Vagina (tissue), 2 donors: ENCODE measurements around the gene LARP4. TPM values are rescaled to one million over a fixed set of nuclear protein-coding genes. Genes with fewer than 3 reads are reported as not detected.
"Not testable (repeated sequence)": the region's sequence is repeated elsewhere in the genome, so short reads cannot be mapped to it uniquely, and the experiment has no call there.

Experiments
- DNase-seq, 2 donors: peaks; one replicate each; pipeline ENCODE4 v3.0.0-alpha.2; 2017; ENCODE audit errors: extremely low spot score in 2 of 2
- H3K27ac ChIP-seq: fragments of 200-600 bp; sonication (generic); one replicate; pipeline ENCODE4 v1.5.1; 2019
- H3K27me3 ChIP-seq: fragments of 200-600 bp; sonication (generic); one replicate; pipeline ENCODE4 v1.5.1; 2019
- H3K36me3 ChIP-seq, 2 donors: fragments of 200-600 bp; sonication (generic); one replicate each; pipeline ENCODE4 v1.5.1; 2017 to 2019
- H3K4me1 ChIP-seq: fragments of 200-600 bp; sonication (generic); one replicate; pipeline ENCODE4 v1.5.1; 2019
- H3K4me3 ChIP-seq, 2 donors: fragments of 200-600 bp; sonication (generic); 1 replicate in 1 of 2; 2 replicates in 1 of 2; pipeline ENCODE4 v1.5.1; 2016 to 2019
- H3K9me3 ChIP-seq: fragments of 200-600 bp; sonication (generic); one replicate; pipeline ENCODE4 v1.5.1; 2019
- CTCF ChIP-seq, 3 experiments: fragments of 450-650 bp in 2 of 3; fragments of 200-600 bp in 1 of 3; sonication (generic) in 1 of 3; IDR thresholded peaks; one replicate each; pipeline ENCODE4 v1.5.1; 2017 to 2019; ENCODE audit warnings: antibody characterized with exemption in 3 of 3, mild to moderate bottlenecking in 2 of 3, moderate library complexity in 2 of 3
- POLR2A ChIP-seq, 2 donors: fragments of 450-650 bp; IDR thresholded peaks; one replicate each; pipeline ENCODE4 v1.6.1; 2017; ENCODE audit warnings: antibody characterized with exemption in 2 of 2, mild to moderate bottlenecking in 2 of 2, moderate library complexity in 2 of 2
- POLR2AphosphoS5 ChIP-seq, 2 donors: sonication (generic); formaldehyde crosslinking; IDR thresholded peaks; one replicate each; pipeline ENCODE4 v1.9.0; 2017; ENCODE audit warnings: antibody characterized with exemption in 2 of 2, mild to moderate bottlenecking in 2 of 2, low read depth in 1 of 2; ENCODE audit not compliant: insufficient read depth in 1 of 2
- intact Hi-C: fragments of 100-400 bp; cut with DNase I; formaldehyde crosslinking; loops from one replicate; pipeline ENCODE4 v1.15.1; 2023
- total RNA-seq: library from RNA; depleted of rRNA; stranded (reverse); fragments of >200 nt; gene quantifications from one replicate; pipeline ENCODE4 v1.2.3, GENCODE V29; 2016

LARP4 gene
- total RNA-seq, 1 donor from 2014 or later: 38.5 TPM

- no peaks in the 10 kb centered on the region for H3K4me1 ChIP-seq
- H3K27me3 ChIP-seq: no peaks in the 10 kb centered on the region
- H3K9me3 ChIP-seq: no peaks in the 10 kb centered on the region
- H3K36me3 ChIP-seq: no peaks in the 10 kb centered on the region
- TF ChIP-seq CTCF (IDR thresholded peaks at IDR 0.05): no peak
- TF ChIP-seq POLR2AphosphoS5 (IDR thresholded peaks at IDR 0.05; ENCODE audit: insufficient read depth in 1 of 2, low read depth in 1 of 2): no peak
- TF ChIP-seq POLR2A (IDR thresholded peaks at IDR 0.05): no peak
- H3K4me3 ChIP-seq: no peak overlapping the region
- intact Hi-C loops: no loop called here
- no peak overlapping the region for H3K27ac ChIP-seq
- no peak for DNase-seq
These were observed 82.8 kb downstream of the LARP4 start for GRCh38 chr12:50483488-50483887.

- Histone ChIP-seq H3K9me3 (no peaks in the 10 kb centered on the region), H3K4me1 (no peaks in the 10 kb centered on the region), H3K27me3 (no peaks in the 10 kb centered on the region), H3K27ac (no peak overlapping the region), H3K4me3 (no peak overlapping the region), H3K36me3 (no peaks in the 10 kb centered on the region)
- intact Hi-C loops: no loop called here
- no peak for DNase-seq
- TF ChIP-seq CTCF (IDR thresholded peaks at IDR 0.05): no peak
- TF ChIP-seq POLR2AphosphoS5 (IDR thresholded peaks at IDR 0.05; ENCODE audit: insufficient read depth in 1 of 2, low read depth in 1 of 2): no peak
- no peak for TF ChIP-seq POLR2A (IDR thresholded peaks at IDR 0.05)
These were observed 88.1 kb downstream of the LARP4 start for GRCh38 chr12:50488801-50489200.

DNA sequence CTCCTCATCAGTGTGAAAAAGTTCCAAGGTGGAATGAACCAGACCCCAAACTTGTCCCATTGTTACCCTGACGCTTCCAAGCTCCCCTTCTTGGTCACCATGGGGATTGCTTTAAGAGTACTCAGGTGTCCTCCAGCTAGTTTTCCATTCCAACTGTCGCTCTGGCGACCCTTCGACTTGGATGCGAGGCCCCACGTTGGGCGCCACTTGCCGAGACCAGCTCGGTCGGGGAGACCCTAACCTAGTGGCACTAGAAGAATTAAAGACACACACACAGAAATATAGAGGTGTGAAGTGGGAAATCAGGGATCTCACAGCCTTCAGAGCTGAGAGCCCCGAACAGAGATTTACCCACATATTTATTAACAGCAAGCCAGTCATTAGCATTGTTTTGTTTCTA, 97.4 kb downstream of the LARP4 start:
- H3K4me1 ChIP-seq, H3K4me3 ChIP-seq, H3K27me3 ChIP-seq, DNase-seq, H3K27ac ChIP-seq, H3K36me3 ChIP-seq, intact Hi-C loops: not testable (repeated sequence)
- H3K9me3 ChIP-seq: peaks cover 23% of the 10 kb centered on the region

DNA sequence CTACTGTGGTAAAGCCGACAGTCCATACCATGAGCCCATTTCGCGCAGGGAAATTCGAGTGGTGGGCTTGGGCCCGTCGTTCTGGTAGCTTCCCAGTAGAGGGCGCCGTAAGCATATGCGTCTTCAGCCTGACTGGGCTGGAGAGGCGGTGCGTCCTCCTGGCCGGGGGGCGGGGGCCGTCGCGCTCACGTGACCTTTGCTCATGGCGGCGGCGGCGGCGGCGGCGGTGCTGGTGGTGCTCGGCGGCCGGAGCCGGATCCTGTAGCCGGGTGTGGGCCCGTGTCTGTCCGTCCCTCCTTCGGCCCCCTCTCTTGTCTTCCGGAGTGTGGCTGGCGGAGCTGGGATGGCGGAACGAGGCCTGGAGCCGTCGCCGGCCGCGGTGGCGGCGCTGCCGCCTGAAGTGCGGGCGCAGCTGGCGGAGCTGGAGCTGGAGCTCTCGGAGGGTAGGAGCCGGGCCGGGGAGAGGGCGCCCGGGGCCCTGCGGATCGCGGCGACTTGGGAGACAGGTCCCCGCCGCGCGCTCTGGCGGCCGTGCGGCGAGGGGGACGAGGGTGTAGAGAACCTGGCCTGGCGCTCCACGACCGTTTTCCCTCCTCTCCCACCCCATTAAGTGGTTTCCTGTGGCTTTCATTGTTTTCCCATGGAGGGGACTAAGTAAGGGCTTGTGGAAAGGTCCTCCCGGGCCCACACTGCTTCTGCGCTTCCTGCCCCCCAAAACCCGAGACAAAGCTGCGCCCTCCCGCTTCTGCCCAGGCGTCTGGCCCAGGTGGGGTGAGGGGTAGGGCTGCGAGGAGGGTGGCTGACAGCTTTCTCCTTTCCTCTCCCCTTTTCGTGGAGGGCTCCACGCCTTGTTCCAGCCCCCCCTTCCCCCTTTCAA, 104.4 kb downstream of the LARP4 start, which contains the start of gene DIP2B:
Gene DIP2B, plus strand, starts transcription at position 188 of the 877 bp plus-strand sequence. Its CDS starts 156 bp downstream, at position 344.
- H3K4me3 ChIP-seq: peak within 1 kb of the TSS; percentile 88 to 90
- H3K27me3 ChIP-seq: no peaks in the 10 kb centered on the region
- peak within 1 kb of the TSS; percentile 98 for H3K27ac ChIP-seq
- peaks cover 49% of the 10 kb centered on the region for H3K4me1 ChIP-seq
- no peaks in the 10 kb centered on the region for H3K9me3 ChIP-seq
- peak in 1 of 2 donors; percentile 41 for TF ChIP-seq POLR2A (IDR thresholded peaks at IDR 0.05)
- TF ChIP-seq CTCF (IDR thresholded peaks at IDR 0.05): peak; percentile 97 to 98 (median 97)
- TF ChIP-seq POLR2AphosphoS5 (IDR thresholded peaks at IDR 0.05; ENCODE audit: insufficient read depth in 1 of 2, low read depth in 1 of 2): peak in 1 of 2 donors; percentile 52
- DNase-seq: peak in 1 of 2 donors; percentile 93
- H3K36me3 ChIP-seq: no peaks in the 10 kb centered on the region
- intact Hi-C loops: loop anchor here (5.0 kb wide), 1 partner anchor 132 kb away; no protein-coding TSS in a partner anchor

DNA sequence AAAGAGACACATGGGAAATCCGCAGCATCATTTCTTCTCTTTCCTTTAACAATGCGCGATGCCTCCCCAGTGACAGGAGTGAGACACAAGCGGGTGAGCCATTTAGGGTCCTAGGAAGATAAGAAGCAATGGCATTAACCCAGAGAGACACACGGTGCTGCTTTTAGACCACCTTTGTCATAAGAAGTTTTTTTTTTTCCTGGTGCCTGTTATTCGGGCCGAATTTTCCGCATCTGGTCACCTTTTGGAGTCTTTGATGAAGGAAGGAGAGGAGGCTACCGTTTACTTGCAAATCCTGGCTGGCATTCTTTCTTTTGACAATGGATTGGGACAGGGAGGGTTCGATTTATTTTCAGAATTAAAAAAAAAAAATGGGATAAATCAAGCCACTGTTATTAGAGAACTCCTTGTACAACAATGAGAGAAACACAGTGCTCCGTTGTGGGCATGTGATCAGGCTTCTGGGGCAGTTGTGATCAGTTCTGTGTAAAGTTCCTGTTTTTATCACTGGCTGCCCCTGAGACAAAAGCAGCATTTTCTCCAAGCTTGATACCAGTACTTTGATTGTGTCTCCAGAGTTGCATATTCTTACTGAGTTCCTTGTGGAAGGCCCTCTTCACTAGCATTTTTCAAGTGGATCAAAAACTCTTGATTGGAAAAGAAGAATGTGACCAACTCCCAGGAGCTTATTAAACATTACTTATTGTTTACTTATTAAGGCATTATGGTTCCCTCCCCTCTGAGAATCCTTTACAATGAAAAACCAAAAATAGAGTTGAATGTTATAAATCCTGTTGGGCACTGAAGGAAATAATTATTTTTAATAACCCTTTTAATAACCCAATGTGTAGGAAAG, 105.2 kb downstream of the LARP4 start:
- peak overlapping the region; percentile 98 for H3K27ac ChIP-seq
- peak overlapping the region; percentile 88 to 90 for H3K4me3 ChIP-seq
- peaks cover 56% of the 10 kb centered on the region for H3K4me1 ChIP-seq
- intact Hi-C loops: no loop called here
- no peaks in the 10 kb centered on the region for H3K27me3 ChIP-seq
- H3K36me3 ChIP-seq: no peaks in the 10 kb centered on the region
- DNase-seq: no peak
- H3K9me3 ChIP-seq: no peaks in the 10 kb centered on the region
- TF ChIP-seq CTCF (IDR thresholded peaks at IDR 0.05) (no peak), POLR2A (IDR thresholded peaks at IDR 0.05) (no peak), POLR2AphosphoS5 (IDR thresholded peaks at IDR 0.05; ENCODE audit: insufficient read depth in 1 of 2, low read depth in 1 of 2) (peak in 1 of 2 donors; percentile 24)
